NOMO-1 (cell line): ENCODE measurements around the gene HIGD2A.

ENCODE experiments used
- DNase-seq, 2 experiments: peaks; one replicate each; lab custom pipeline; 2025; ENCODE audit not compliant: unreplicated experiment in 2 of 2; lab: John Stamatoyannopoulos, UW

Gene HIGD2A

GRCh38 chr5:176415240-176415951, 26.8 kb downstream of the HIGD2A start:
- DNase-seq, result no peak

GRCh38 chr5:176415952-176416924, 27.7 kb downstream of the HIGD2A start, which contains the start of gene CLTB:
CLTB (minus strand) TSS chr5:176416539; CDS start chr5:176416363, 176 bp downstream.
- DNase-seq, result peak; percentile 81 to 92

- DNase-seq, result no peak
Observed at GRCh38 chr5:176416965-176417364, 28.4 kb downstream of the HIGD2A start.

- no peak for DNase-seq
Observed at GRCh38 chr5:176418251-176418650, 29.7 kb downstream of the HIGD2A start.

- no peak for DNase-seq
Observed at GRCh38 chr5:176420086-176420485, 31.5 kb downstream of the HIGD2A start.

- DNase-seq, result no peak
Observed at GRCh38 chr5:176420972-176421544, 32.5 kb downstream of the HIGD2A start.

GRCh38 chr5:176424181-176424580, 35.6 kb downstream of the HIGD2A start:
- peak in 1 of 2 experiments; percentile 37 for DNase-seq

- DNase-seq, result no peak
Observed at GRCh38 chr5:176425138-176425537, 36.6 kb downstream of the HIGD2A start.

- DNase-seq, result no peak
Observed at GRCh38 chr5:176425791-176426190, 37.2 kb downstream of the HIGD2A start.

- DNase-seq, result no peak
Observed at GRCh38 chr5:176426876-176427275, 38.3 kb downstream of the HIGD2A start.

GRCh38 chr5:176427971-176428370, 39.4 kb downstream of the HIGD2A start:
- DNase-seq, result peak in 1 of 2 experiments; percentile 14

- no peak for DNase-seq
Observed at GRCh38 chr5:176429972-176430371, 41.4 kb downstream of the HIGD2A start.

- no peak for DNase-seq
Observed at GRCh38 chr5:176432707-176433106, 44.2 kb downstream of the HIGD2A start.

- DNase-seq, result peak; percentile 7 to 44
Observed at GRCh38 chr5:176436656-176437055, 48.1 kb downstream of the HIGD2A start.

GRCh38 chr5:176438959-176439757, 50.6 kb downstream of the HIGD2A start:
- no peak for DNase-seq
